ENCODE data around the gene ZPBP2.

Gene ZPBP2

GRCh38 chr17:39863244-39863917 is 4.6 kb upstream of the ZPBP2 start:
- H3K79me2 ChIP-seq (ENCODE audit: control insufficient read depth, insufficient read depth, low read length): no peaks in the 10 kb centered on the region
- no peak overlapping the region for H3K18ac ChIP-seq (ENCODE audit: low read length)
- H3K36me3 ChIP-seq (ENCODE audit: control insufficient read depth, insufficient read depth, low read length): no peaks in the 10 kb centered on the region
- DNase-seq: no peak
- no peak overlapping the region for H2BK15ac ChIP-seq (replicated peaks; ENCODE audit: low read depth)
- no peak overlapping the region for H3K4me3 ChIP-seq (ENCODE audit: low read length)
- H3K4me2 ChIP-seq (ENCODE audit: low read length): no peak overlapping the region
- no peak overlapping the region for H3K9ac ChIP-seq (ENCODE audit: low read length)
- H3K27ac ChIP-seq (ENCODE audit: low read depth, low read length): no peak overlapping the region
- no peaks in the 10 kb centered on the region for H3K4me1 ChIP-seq (ENCODE audit: control insufficient read depth, low read depth, low read length)
- WGBS (ENCODE audit: extremely low coverage, insufficient coverage, low lambda C conversion rate): no CpG with 5 or more reads among the region's 7 CpGs
- H4K8ac ChIP-seq (ENCODE audit: low read depth, low read length): no peak overlapping the region
- H3K56ac ChIP-seq (ENCODE audit: low read length): no peak overlapping the region
- no peak overlapping the region for H2AK5ac ChIP-seq (ENCODE audit: low read length)
- peaks cover 16% of the 10 kb centered on the region for H3K27me3 ChIP-seq (ENCODE audit: insufficient read depth, low read length, poor library complexity)
- no peak overlapping the region for H2BK120ac ChIP-seq (ENCODE audit: low read depth, low read length)
- H4K5ac ChIP-seq (ENCODE audit: low read length): no peak overlapping the region
- no peak overlapping the region for H3K4ac ChIP-seq (ENCODE audit: low read depth, low read length)
- no peak overlapping the region for H3K23ac ChIP-seq (ENCODE audit: low read length)
- H2BK5ac ChIP-seq (ENCODE audit: low read length): no peak overlapping the region
- no peaks in the 10 kb centered on the region for H3K79me1 ChIP-seq (ENCODE audit: low read length)

DNA sequence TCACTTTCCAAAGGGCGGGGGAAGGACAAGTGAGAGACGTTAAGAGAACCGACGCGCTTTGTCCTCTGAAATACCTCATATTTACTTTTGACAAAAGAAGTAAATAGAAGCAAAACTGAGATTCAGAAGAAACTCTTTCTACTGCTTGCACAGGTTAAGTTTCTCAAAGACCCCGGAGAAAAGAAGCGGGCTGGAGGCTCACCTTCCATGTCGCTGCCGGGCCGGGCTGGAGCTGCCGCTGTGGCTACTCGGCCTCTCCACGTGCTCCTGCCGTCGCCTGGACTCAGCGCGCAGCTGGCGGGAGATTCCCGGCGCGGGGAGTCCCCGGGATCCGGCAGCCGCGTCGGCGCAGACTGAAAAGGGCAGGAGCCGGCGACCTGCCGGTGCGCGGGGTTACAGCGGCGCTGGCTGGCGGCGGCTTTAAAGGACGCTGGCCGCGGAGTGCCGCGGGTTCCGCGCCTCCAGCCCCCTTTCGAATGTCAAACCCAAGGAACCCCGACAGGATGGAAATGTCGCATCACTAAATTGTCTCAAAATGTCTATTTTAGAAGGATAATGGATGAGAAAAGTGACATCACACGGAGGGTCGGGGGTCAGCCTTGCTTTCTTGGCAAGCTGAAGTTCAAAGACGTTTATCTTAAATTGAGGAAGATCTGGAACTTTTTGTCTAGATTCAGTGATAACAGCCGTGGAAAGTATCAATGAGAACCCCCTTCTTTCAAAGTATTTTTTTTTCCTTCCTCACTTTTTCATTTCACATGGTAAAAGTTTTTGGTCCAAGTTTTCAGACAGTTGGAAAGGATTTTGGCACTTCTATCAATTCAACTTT is 3.9 kb upstream of the ZPBP2 start, which contains the start of gene IKZF3:
Gene IKZF3 (minus strand): TSS at position 395 of the 829 bp plus-strand sequence. CDS start 186 bp downstream, at position 209.
- no peak within 1 kb of the TSS for H3K9ac ChIP-seq (ENCODE audit: low read length)
- no peak within 1 kb of the TSS for H3K27ac ChIP-seq (ENCODE audit: low read depth, low read length)
- no CpG with 5 or more reads among the region's 50 CpGs for WGBS (ENCODE audit: extremely low coverage, insufficient coverage, low lambda C conversion rate)
- no peaks in the 10 kb centered on the region for H3K79me1 ChIP-seq (ENCODE audit: low read length)
- peak; percentile 80 for DNase-seq
- no peak within 1 kb of the TSS for H4K5ac ChIP-seq (ENCODE audit: low read length)
- no peak within 1 kb of the TSS for H2BK120ac ChIP-seq (ENCODE audit: low read depth, low read length)
- H3K36me3 ChIP-seq (ENCODE audit: control insufficient read depth, insufficient read depth, low read length): no peaks in the 10 kb centered on the region
- H3K4me1 ChIP-seq (ENCODE audit: control insufficient read depth, low read depth, low read length): no peaks in the 10 kb centered on the region
- H2AK5ac ChIP-seq (ENCODE audit: low read length): no peak within 1 kb of the TSS
- H3K4me2 ChIP-seq (ENCODE audit: low read length): no peak within 1 kb of the TSS
- no peak within 1 kb of the TSS for H3K18ac ChIP-seq (ENCODE audit: low read length)
- no peak within 1 kb of the TSS for H2BK15ac ChIP-seq (replicated peaks; ENCODE audit: low read depth)
- no peak within 1 kb of the TSS for H3K4ac ChIP-seq (ENCODE audit: low read depth, low read length)
- no peak within 1 kb of the TSS for H2BK5ac ChIP-seq (ENCODE audit: low read length)
- H3K23ac ChIP-seq (ENCODE audit: low read length): no peak within 1 kb of the TSS
- no peaks in the 10 kb centered on the region for H3K79me2 ChIP-seq (ENCODE audit: control insufficient read depth, insufficient read depth, low read length)
- H3K4me3 ChIP-seq (ENCODE audit: low read length): no peak within 1 kb of the TSS
- peaks cover 16% of the 10 kb centered on the region for H3K27me3 ChIP-seq (ENCODE audit: insufficient read depth, low read length, poor library complexity)
- H3K56ac ChIP-seq (ENCODE audit: low read length): no peak within 1 kb of the TSS
- H4K8ac ChIP-seq (ENCODE audit: low read depth, low read length): no peak within 1 kb of the TSS

GRCh38 chr17:39866013-39866730 is 1.8 kb upstream of the ZPBP2 start:
- no peak overlapping the region for H3K4ac ChIP-seq (ENCODE audit: low read depth, low read length)
- no peak overlapping the region for H3K9ac ChIP-seq (ENCODE audit: low read length)
- no peaks in the 10 kb centered on the region for H3K4me1 ChIP-seq (ENCODE audit: control insufficient read depth, low read depth, low read length)
- no peak overlapping the region for H3K56ac ChIP-seq (ENCODE audit: low read length)
- H3K79me2 ChIP-seq (ENCODE audit: control insufficient read depth, insufficient read depth, low read length): no peaks in the 10 kb centered on the region
- H3K27ac ChIP-seq (ENCODE audit: low read depth, low read length): no peak overlapping the region
- no CpG with 5 or more reads among the region's 8 CpGs for WGBS (ENCODE audit: extremely low coverage, insufficient coverage, low lambda C conversion rate)
- no peak for DNase-seq
- no peak overlapping the region for H2BK5ac ChIP-seq (ENCODE audit: low read length)
- no peaks in the 10 kb centered on the region for H3K79me1 ChIP-seq (ENCODE audit: low read length)
- H4K8ac ChIP-seq (ENCODE audit: low read depth, low read length): no peak overlapping the region
- no peak overlapping the region for H2BK120ac ChIP-seq (ENCODE audit: low read depth, low read length)
- no peak overlapping the region for H3K18ac ChIP-seq (ENCODE audit: low read length)
- no peak overlapping the region for H3K4me3 ChIP-seq (ENCODE audit: low read length)
- no peak overlapping the region for H3K23ac ChIP-seq (ENCODE audit: low read length)
- no peak overlapping the region for H2BK15ac ChIP-seq (replicated peaks; ENCODE audit: low read depth)
- H4K5ac ChIP-seq (ENCODE audit: low read length): no peak overlapping the region
- H3K27me3 ChIP-seq (ENCODE audit: insufficient read depth, low read length, poor library complexity): peaks cover 16% of the 10 kb centered on the region
- H2AK5ac ChIP-seq (ENCODE audit: low read length): no peak overlapping the region
- H3K4me2 ChIP-seq (ENCODE audit: low read length): no peak overlapping the region
- H3K36me3 ChIP-seq (ENCODE audit: control insufficient read depth, insufficient read depth, low read length): no peaks in the 10 kb centered on the region

DNA sequence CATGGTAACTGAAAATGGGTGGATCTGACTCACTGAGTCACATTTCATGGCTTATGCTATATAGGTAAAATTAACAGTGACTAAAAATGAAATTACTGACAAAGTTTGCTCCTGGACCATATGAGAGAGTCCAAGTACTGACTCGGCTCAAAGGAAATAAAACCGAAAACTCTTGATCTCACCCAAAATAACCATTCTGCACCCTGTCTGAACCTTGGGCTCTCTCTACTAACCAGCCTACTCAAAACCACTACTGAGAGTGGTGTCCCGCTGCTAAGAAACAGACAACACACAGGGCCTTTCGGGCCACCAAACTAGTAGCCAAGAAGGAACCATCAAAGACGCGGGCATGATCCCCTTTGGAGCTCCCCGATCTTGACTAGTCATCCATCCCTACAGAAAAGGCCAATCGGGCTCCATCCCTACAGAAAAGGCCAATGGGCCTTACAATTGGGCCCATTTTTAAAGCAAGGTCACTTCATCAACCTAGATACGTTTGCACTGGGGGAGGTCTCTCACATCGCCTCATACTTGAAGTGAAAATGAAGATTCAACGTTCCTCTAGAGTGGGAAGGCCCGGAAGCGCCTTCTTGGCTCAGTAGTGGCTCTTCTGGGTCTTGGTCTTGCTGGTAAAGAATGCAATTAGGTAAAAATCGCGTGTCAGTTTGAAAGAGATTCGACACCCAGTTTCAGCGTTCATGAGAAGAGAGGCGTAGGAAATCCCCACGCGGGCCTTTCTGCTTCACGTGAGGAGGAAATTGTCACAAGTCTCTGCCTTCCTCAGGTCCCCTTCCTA is 720 bp upstream of the ZPBP2 start:
- H2AK5ac ChIP-seq (ENCODE audit: low read length): no peak overlapping the region
- no peak overlapping the region for H3K56ac ChIP-seq (ENCODE audit: low read length)
- no peaks in the 10 kb centered on the region for H3K79me2 ChIP-seq (ENCODE audit: control insufficient read depth, insufficient read depth, low read length)
- no peak overlapping the region for H4K5ac ChIP-seq (ENCODE audit: low read length)
- no peaks in the 10 kb centered on the region for H3K36me3 ChIP-seq (ENCODE audit: control insufficient read depth, insufficient read depth, low read length)
- H3K4me2 ChIP-seq (ENCODE audit: low read length): no peak overlapping the region
- H3K79me1 ChIP-seq (ENCODE audit: low read length): no peaks in the 10 kb centered on the region
- H4K8ac ChIP-seq (ENCODE audit: low read depth, low read length): no peak overlapping the region
- no peak overlapping the region for H2BK15ac ChIP-seq (replicated peaks; ENCODE audit: low read depth)
- no peak overlapping the region for H2BK5ac ChIP-seq (ENCODE audit: low read length)
- H3K27ac ChIP-seq (ENCODE audit: low read depth, low read length): no peak overlapping the region
- no peak for DNase-seq
- H3K27me3 ChIP-seq (ENCODE audit: insufficient read depth, low read length, poor library complexity): peaks cover 16% of the 10 kb centered on the region
- H3K9ac ChIP-seq (ENCODE audit: low read length): no peak overlapping the region
- H3K18ac ChIP-seq (ENCODE audit: low read length): no peak overlapping the region
- no peaks in the 10 kb centered on the region for H3K4me1 ChIP-seq (ENCODE audit: control insufficient read depth, low read depth, low read length)
- no peak overlapping the region for H2BK120ac ChIP-seq (ENCODE audit: low read depth, low read length)
- no peak overlapping the region for H3K4ac ChIP-seq (ENCODE audit: low read depth, low read length)
- no peak overlapping the region for H3K23ac ChIP-seq (ENCODE audit: low read length)
- no peak overlapping the region for H3K4me3 ChIP-seq (ENCODE audit: low read length)
- WGBS (ENCODE audit: extremely low coverage, insufficient coverage, low lambda C conversion rate): no CpG with 5 or more reads among the region's 21 CpGs

- WGBS (ENCODE audit: extremely low coverage, insufficient coverage, low lambda C conversion rate): no CpG with 5 or more reads among the region's 17 CpGs
- H3K79me1 ChIP-seq (ENCODE audit: low read length): no peaks in the 10 kb centered on the region
- H3K9ac ChIP-seq (ENCODE audit: low read length): no peak overlapping the region
- H2BK120ac ChIP-seq (ENCODE audit: low read depth, low read length): no peak overlapping the region
- H3K4me3 ChIP-seq (ENCODE audit: low read length): no peak overlapping the region
- H3K36me3 ChIP-seq (ENCODE audit: control insufficient read depth, insufficient read depth, low read length): no peaks in the 10 kb centered on the region
- no peak overlapping the region for H3K4me2 ChIP-seq (ENCODE audit: low read length)
- no peaks in the 10 kb centered on the region for H3K79me2 ChIP-seq (ENCODE audit: control insufficient read depth, insufficient read depth, low read length)
- H3K4ac ChIP-seq (ENCODE audit: low read depth, low read length): no peak overlapping the region
- H3K18ac ChIP-seq (ENCODE audit: low read length): no peak overlapping the region
- peaks cover 14% of the 10 kb centered on the region for H3K27me3 ChIP-seq (ENCODE audit: insufficient read depth, low read length, poor library complexity)
- no peak overlapping the region for H3K23ac ChIP-seq (ENCODE audit: low read length)
- H2BK5ac ChIP-seq (ENCODE audit: low read length): no peak overlapping the region
- H3K56ac ChIP-seq (ENCODE audit: low read length): no peak overlapping the region
- no peak overlapping the region for H4K5ac ChIP-seq (ENCODE audit: low read length)
- H3K4me1 ChIP-seq (ENCODE audit: control insufficient read depth, low read depth, low read length): no peaks in the 10 kb centered on the region
- no peak overlapping the region for H4K8ac ChIP-seq (ENCODE audit: low read depth, low read length)
- H2BK15ac ChIP-seq (replicated peaks; ENCODE audit: low read depth): no peak overlapping the region
- H2AK5ac ChIP-seq (ENCODE audit: low read length): no peak overlapping the region
- H3K27ac ChIP-seq (ENCODE audit: low read depth, low read length): no peak overlapping the region
- no peak for DNase-seq
Observed at GRCh38 chr17:39868554-39868942, 546 bp downstream of the ZPBP2 start.
